Neural crest cell (in vitro differentiated cells): ENCODE results near the gene OR2AJ1. TPM values are rescaled to one million over a fixed set of nuclear protein-coding genes. Genes with fewer than 3 reads are reported as not detected.
"Not testable (repeated sequence)": the region's sequence is repeated elsewhere in the genome, so short reads cannot be mapped to it uniquely, and the experiment has no call there.

ENCODE experiments used
- DNase-seq: peaks from one replicate; pipeline ENCODE4 v3.0.0; 2021; ENCODE audit warnings: low read depth, mixed read lengths, low spot score
- H3K27ac Mint-ChIP-seq: one replicate; pipeline ENCODE4 v1.8.0; 2021; ENCODE audit warnings: mild to moderate bottlenecking, mixed read lengths; ENCODE audit not compliant: unreplicated experiment
- H3K27me3 Mint-ChIP-seq: 2 replicates; pipeline ENCODE4 v1.8.0; 2021; ENCODE audit warnings: low read depth, mild to moderate bottlenecking, mixed read lengths
- H3K36me3 Mint-ChIP-seq: 2 replicates; pipeline ENCODE4 v1.8.0; 2021; ENCODE audit warnings: low read depth, mild to moderate bottlenecking, mixed read lengths
- H3K4me1 Mint-ChIP-seq: 2 replicates; pipeline ENCODE4 v1.8.0; 2021; ENCODE audit warnings: mixed read lengths
- H3K4me3 Mint-ChIP-seq: one replicate; pipeline ENCODE4 v1.8.0; 2021; ENCODE audit warnings: mild to moderate bottlenecking, mixed read lengths
- H3K9me3 Mint-ChIP-seq: 2 replicates; pipeline ENCODE4 v1.8.0; 2021; ENCODE audit warnings: mixed read lengths
- total RNA-seq: library from RNA; stranded (reverse); gene quantifications from 2 replicates; pipeline ENCODE4 v1.2.1, GENCODE V29; 2021
- TF ChIP-seq, protein P1 (sequence below): fragments of 200-600 bp; sonication (generic); conservative IDR thresholded peaks from 2 replicates; pipeline ENCODE4 v1.5.0; 2021; ENCODE audit warnings: antibody characterized with exemption, mild to moderate bottlenecking

The OR2AJ1 gene
- total RNA-seq, 1 donor from 2014 or later = not detected

GRCh38 chr1:247935781-247936180, 11.1 kb downstream of the OR2AJ1 start:
- Mint-ChIP-seq H3K36me3 (no peaks in the 10 kb centered on the region), H3K4me3 (no peak overlapping the region), H3K4me1 (no peaks in the 10 kb centered on the region), H3K27me3 (peaks cover 15% of the 10 kb centered on the region), H3K27ac (no peak overlapping the region), H3K9me3 (no peaks in the 10 kb centered on the region)
- DNase-seq = no peak
- TF ChIP-seq, protein P1, sequence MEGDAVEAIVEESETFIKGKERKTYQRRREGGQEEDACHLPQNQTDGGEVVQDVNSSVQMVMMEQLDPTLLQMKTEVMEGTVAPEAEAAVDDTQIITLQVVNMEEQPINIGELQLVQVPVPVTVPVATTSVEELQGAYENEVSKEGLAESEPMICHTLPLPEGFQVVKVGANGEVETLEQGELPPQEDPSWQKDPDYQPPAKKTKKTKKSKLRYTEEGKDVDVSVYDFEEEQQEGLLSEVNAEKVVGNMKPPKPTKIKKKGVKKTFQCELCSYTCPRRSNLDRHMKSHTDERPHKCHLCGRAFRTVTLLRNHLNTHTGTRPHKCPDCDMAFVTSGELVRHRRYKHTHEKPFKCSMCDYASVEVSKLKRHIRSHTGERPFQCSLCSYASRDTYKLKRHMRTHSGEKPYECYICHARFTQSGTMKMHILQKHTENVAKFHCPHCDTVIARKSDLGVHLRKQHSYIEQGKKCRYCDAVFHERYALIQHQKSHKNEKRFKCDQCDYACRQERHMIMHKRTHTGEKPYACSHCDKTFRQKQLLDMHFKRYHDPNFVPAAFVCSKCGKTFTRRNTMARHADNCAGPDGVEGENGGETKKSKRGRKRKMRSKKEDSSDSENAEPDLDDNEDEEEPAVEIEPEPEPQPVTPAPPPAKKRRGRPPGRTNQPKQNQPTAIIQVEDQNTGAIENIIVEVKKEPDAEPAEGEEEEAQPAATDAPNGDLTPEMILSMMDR = no peak

DNA sequence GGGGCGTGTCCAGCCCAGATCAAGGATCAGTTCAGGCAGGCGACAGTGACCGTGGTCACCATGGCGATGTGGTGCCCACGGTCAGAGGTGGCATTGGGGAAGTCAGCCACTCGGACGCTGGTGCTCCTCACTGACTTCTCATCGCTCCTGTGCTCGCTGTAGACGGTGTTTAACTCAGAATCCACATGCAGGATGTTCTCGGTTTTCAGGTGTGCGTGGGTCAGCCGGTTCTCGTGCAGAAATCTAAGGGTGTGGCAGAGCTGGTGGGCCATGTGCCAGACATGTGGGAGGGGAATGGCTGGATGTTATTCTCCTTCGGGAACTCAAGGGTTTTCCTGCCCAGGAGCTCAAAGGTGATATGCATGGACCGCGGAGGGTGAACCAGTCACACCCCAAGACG, 11.7 kb downstream of the OR2AJ1 start:
- no peak overlapping the region for H3K4me3 Mint-ChIP-seq
- H3K27ac Mint-ChIP-seq = no peak overlapping the region
- no peaks in the 10 kb centered on the region for H3K4me1 Mint-ChIP-seq
- peaks cover 15% of the 10 kb centered on the region for H3K27me3 Mint-ChIP-seq
- H3K36me3 Mint-ChIP-seq = no peaks in the 10 kb centered on the region
- no peak for DNase-seq
- H3K9me3 Mint-ChIP-seq = no peaks in the 10 kb centered on the region
- TF ChIP-seq, protein P1 = no peak

GRCh38 chr1:247936965-247937734, 12.5 kb downstream of the OR2AJ1 start:
- not testable (repeated sequence) for H3K4me1 Mint-ChIP-seq

DNA sequence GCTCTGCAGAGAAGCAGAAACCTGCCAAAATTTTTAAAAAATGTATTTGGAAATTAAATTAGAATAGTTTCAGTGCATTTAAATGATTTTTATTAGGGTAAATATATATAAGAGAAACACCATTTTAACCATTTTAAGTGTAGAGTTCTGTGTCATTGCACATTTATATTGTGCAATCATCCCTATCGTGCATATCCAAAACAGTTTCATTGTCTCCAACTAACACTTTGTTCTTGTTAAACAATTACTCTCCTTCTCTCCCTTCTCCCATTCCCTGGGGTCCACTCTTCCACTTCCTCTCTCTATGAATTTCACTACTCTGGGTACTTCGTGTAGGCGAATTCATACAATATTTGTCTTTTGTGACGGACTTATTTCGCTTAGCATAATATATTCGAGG, 17.9 kb downstream of the OR2AJ1 start:
- Mint-ChIP-seq H3K4me1 (no peaks in the 10 kb centered on the region), H3K27ac (no peak overlapping the region), H3K4me3 (no peak overlapping the region), H3K36me3 (no peaks in the 10 kb centered on the region), H3K9me3 (peaks cover 13% of the 10 kb centered on the region), H3K27me3 (peaks cover 11% of the 10 kb centered on the region)
- TF ChIP-seq, protein P1 = no peak
- no peak for DNase-seq

More at GRCh38 chr1:247936965-247937734, 12.5 kb downstream of the OR2AJ1 start:
- H3K4me3 Mint-ChIP-seq = peak overlapping the region; percentile 61
- not testable (repeated sequence) for H3K9me3 Mint-ChIP-seq, H3K27ac Mint-ChIP-seq, H3K36me3 Mint-ChIP-seq
- TF ChIP-seq, protein P1 = peak; percentile 74
- peaks cover 15% of the 10 kb centered on the region for H3K27me3 Mint-ChIP-seq
- DNase-seq = peak; percentile 73

DNA sequence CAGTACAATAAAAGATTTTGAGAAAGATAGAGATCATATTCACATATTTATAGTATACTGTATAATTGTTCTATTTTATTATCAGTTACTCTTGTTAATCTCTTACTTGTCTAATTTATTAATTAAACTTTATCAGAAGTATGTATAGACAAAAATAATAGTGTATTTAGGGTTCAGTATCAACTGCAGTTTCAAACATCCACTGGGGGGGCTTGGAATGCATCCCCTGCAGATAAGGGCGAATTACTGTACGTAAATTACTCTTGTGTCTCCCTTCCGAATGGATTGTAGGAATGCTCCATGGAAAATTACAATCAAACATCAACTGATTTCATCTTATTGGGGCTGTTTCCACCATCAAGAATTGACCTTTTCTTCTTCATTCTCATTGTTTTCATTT, 23.9 kb downstream of the OR2AJ1 start, which contains the start of gene OR2L8:
Gene OR2L8 (plus strand): TSS at position 301 of the 400 bp plus-strand sequence. CDS start 0 bp downstream, at position 301.
- peaks cover 3% of the 10 kb centered on the region for H3K36me3 Mint-ChIP-seq
- TF ChIP-seq, protein P1 = no peak
- DNase-seq = no peak
- H3K4me3 Mint-ChIP-seq = no peak within 1 kb of the TSS
- H3K27ac Mint-ChIP-seq = no peak within 1 kb of the TSS
- H3K4me1 Mint-ChIP-seq = no peaks in the 10 kb centered on the region
- peaks cover 32% of the 10 kb centered on the region for H3K9me3 Mint-ChIP-seq
- no peaks in the 10 kb centered on the region for H3K27me3 Mint-ChIP-seq
